ENCODE data around the gene B4GALT4.

DNA sequence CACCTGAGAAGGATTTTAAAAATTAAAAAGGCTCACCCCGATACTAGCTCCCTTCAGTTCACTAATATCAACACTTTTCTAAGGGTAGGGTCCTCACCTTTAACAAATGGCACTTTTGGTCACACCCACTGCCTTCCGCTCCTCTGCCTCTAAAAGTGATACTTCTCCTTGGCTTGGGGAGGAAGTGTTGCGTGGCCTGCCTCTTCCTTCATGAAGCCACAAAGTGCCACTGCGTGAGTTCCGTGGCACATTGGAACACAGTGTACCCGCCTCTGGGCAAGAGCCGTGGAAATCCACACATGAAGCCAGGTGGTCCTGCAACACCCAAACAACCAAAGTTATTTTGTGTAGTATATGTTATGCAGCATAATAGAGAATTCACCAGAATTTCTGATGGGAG lies 3.9 kb downstream of the B4GALT4 start:
- TF ChIP-seq POLR2A (IDR thresholded peaks at IDR 0.05; ENCODE audit: low read length): no peak
- TF ChIP-seq GATA1 (IDR thresholded peaks at IDR 0.05; ENCODE audit: low read depth, low read length): no peak
